GM19455 (cell line): ENCODE results near the gene COX10.

Source experiments
- ATAC-seq: cut with Tn5 transposase; IDR thresholded peaks from one replicate; pipeline ENCODE4 v1.9.1; 2021; ENCODE audit not compliant: unreplicated experiment

The COX10 gene

DNA sequence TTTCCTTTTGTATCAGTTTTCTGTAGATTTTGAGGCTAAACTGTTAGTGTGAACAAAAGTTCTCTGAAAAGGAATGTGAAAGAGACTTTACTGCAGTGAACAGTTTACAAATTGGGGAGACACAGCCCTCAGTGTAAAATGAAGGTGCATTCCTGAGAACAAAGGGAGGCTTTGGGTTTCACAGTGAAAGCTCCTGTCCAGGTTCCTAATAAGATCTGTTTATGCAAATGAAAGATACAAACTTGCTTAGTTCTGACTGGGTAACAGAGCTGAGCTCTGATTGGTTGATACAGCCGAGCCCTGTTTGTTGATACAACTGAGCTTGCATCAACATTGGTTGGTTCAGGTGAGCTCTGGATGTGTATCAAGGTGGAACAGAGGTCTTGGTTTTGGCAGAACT lies 175.7 kb downstream of the COX10 start:
- no peak for ATAC-seq

DNA sequence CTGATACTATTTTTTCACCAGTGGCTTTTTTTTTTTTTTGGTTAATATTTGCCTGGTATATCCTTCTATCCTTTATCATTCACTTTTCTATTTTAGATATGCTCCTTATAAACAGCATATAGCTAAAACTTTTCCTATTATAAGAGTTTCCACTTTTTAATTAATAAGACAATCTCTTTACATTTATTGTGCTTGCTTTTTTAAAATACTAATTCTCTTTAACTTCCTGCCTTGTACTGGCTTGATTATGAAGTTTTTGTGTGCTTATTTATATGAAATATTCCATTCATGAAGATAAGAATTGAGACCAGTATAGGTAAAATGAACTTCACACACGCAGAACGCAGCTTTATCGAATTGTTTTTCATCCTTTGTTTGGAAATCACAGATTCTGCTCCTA lies 176.3 kb downstream of the COX10 start:
- no peak for ATAC-seq
